ENCODE data around the gene MOAP1.
A peak's percentile ranks its signal among the peaks of the same experiment; 100 is the strongest.
"Not testable (repeated sequence)": the region's sequence is repeated elsewhere in the genome, so short reads cannot be mapped to it uniquely, and the experiment has no call there.

MOAP1 gene

GRCh38 chr14:93184391-93185348 lies at the start of gene MOAP1, which contains the start of gene LYSET:
Gene MOAP1, minus strand, starts transcription at chr14:93184897. Its CDS starts 655 bp downstream, at chr14:93184242.
Gene LYSET, plus strand, starts transcription at chr14:93185317. Its CDS starts 89 bp downstream, at chr14:93185406.
- peak; percentile 94 for DNase-seq (ENCODE audit: low spot score)

GRCh38 chr14:93233078-93233477 lies 48.4 kb upstream of the MOAP1 start:
- not testable (repeated sequence) for DNase-seq (ENCODE audit: low spot score)

- peak; percentile 33 for DNase-seq (ENCODE audit: low spot score)
Observed at GRCh38 chr14:93232159-93232558, 47.5 kb upstream of the MOAP1 start.

GRCh38 chr14:93231129-93231979 lies 46.7 kb upstream of the MOAP1 start:
- peak; percentile 52 for DNase-seq (ENCODE audit: low spot score)

DNA sequence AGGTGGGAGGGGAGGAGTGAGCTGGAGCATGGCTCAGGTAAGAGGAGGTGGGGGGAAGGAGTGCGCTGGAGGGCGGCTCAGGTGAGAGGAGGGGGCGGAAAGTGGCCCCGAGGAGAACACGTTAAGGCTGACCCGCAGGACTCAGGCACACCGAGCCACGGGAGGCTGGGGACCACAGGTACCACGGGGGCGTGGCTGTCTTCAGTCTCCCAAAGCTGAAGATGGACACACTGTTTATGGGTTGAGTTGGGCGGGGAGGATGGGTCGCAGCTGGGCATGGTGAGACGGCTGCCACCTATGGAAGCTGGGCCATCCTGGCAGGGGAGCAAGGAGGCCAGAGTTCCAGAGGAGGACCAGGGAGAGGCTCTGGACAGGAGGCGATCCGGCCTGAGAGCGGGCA lies 45.8 kb upstream of the MOAP1 start:
- DNase-seq (ENCODE audit: low spot score) = no peak

DNA sequence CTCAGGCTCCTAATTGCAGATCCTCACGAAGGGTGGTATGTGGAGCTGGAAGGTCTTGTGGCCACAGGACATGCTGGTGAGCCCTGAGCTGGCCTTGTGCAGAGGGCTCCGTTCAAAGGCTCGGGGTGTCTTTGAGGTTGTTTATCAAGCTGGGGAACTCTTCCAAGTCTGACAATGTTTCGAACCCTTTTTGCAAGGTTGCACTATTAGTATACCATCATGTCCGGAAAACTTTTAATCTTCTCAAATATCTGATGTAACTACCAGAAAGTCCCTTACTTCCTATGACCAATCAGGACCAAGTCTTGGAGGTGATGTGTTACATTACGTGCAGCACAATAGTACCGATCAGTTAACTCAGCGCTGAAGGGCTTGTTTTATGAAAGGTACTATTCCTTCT lies 43.9 kb upstream of the MOAP1 start:
- no peak for DNase-seq (ENCODE audit: low spot score)

GRCh38 chr14:93223565-93223964 lies 38.9 kb upstream of the MOAP1 start:
- DNase-seq (ENCODE audit: low spot score) = no peak

GRCh38 chr14:93220509-93220908 lies 35.8 kb upstream of the MOAP1 start:
- DNase-seq (ENCODE audit: low spot score) = no peak

DNA sequence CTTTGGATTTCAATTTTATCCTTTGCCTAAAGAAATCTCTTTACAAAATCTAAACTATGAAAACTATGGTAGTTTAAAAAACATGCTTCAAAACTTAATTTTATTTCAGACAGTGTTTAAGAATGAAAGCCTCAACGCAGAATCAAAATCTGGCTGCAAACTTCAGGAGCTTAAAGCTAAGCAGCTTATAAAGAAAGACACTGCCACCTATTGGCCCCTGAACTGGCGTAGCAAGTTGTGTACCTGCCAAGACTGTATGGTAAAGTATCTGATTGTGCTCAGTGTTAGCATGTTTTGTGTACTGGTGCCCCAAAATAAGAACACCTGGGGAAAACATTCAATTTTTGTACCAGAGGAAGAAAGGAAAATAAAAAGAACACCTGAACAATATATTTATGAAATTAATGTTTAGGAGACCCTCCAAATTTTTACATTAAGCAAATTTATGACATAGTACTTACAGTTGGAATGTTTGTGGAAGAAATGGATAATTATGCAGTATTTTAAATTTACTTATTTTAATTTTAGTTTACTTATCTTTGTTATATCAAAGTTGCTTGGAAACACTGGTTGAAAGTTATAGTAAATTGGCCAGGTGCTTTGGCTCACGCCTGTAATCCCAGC lies 34.5 kb upstream of the MOAP1 start:
- peak; percentile 59 for DNase-seq (ENCODE audit: low spot score)

- no peak for DNase-seq (ENCODE audit: low spot score)
Observed at GRCh38 chr14:93214598-93214997, 29.9 kb upstream of the MOAP1 start.

DNA sequence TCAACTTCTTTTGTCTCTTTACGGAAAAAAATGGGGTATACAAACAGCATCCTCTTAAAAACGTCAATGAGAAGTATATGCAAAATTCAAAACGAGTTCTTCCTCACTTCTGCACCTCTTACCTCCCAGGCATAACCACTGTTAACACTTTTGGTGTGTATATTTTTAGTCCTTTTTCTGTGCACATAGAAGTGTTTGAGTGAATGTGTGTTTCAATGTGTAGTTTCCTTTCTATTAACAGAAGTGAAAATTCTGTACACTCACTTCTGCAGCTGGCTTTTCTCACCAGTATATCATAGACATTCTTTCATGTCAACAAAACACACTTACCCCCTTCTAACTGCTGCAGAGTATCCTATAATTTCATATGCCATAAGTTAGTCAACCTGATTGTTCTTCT lies 27.7 kb upstream of the MOAP1 start:
- no peak for DNase-seq (ENCODE audit: low spot score)

DNA sequence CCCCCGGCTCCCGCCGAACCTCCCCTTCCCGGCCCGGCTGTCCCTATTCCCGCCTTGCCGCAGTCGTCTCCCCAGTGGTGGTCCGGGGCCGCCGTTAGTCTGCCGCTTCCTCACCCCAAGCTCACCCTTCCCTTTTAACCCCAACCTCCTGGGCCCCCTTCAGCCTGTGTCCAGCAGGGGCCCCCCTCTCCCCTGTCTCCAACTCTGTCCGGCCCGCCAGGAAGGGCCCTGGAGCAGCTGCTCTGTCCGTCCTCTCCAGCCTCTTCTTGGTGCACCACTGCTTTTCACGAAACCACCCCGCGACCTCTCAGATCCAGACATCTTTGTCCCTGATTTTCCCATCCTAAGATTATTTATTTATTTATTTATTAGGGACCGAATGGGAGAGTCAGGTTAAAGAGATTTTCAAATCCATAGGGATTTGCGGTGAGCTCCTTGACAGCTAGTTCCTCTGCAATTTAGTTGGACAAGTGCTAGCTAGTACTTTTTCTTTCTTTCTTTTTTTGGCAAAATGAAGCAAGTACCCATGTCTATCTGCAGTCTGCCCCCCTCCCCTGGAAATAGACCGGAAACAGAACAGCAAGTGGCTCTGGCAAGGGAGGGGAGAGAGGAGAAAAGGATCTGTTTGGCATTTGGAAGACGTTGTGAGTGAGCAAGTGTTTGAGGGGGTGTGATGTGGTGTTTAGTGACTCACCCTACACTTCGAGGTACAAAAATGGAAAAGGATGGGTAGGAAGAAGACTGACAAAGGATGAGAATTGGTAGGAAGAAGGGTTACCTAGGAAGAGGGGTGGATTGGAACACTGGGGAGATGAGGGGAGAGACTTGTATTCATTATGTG lies 23.0 kb upstream of the MOAP1 start:
- DNase-seq (ENCODE audit: low spot score) = peak; percentile 70

GRCh38 chr14:93206793-93207467 lies 22.2 kb upstream of the MOAP1 start, which contains the start of the genes GON7 and UBR7:
Gene GON7, minus strand, starts transcription at chr14:93207065. Its CDS starts 28 bp downstream, at chr14:93207037.
Gene UBR7, plus strand, starts transcription at chr14:93207256. Its CDS starts 36 bp downstream, at chr14:93207292.
- peak; percentile 96 for DNase-seq (ENCODE audit: low spot score)

- no peak for DNase-seq (ENCODE audit: low spot score)
Observed at GRCh38 chr14:93201155-93201704, 16.5 kb upstream of the MOAP1 start.

- no peak for DNase-seq (ENCODE audit: low spot score)
Observed at GRCh38 chr14:93200553-93200952, 15.9 kb upstream of the MOAP1 start.

GRCh38 chr14:93199031-93199430 lies 14.3 kb upstream of the MOAP1 start:
- DNase-seq (ENCODE audit: low spot score) = no peak

GRCh38 chr14:93195316-93195999 lies 10.8 kb upstream of the MOAP1 start:
- DNase-seq (ENCODE audit: low spot score) = no peak

GRCh38 chr14:93186956-93187355 lies 2.3 kb upstream of the MOAP1 start:
- DNase-seq (ENCODE audit: low spot score) = no peak

DNA sequence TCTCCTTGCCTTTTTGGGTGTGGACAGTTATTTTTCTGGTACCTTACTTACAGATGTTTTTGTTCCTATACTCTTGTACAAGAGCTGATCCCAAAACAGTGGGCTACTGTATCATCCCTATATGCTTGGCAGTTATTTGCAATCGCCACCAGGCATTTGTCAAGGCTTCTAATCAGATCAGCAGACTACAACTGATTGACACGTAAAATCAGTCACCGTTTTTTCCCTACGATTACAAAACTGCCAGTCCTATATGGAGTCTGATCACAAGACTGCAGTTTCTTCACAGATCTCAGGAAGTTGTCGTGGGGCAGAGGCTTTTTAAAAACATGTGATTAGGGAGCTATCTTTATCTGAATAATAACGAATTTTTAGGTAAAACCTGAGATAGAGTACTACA lies 1.8 kb upstream of the MOAP1 start:
- no peak for DNase-seq (ENCODE audit: low spot score)

- DNase-seq (ENCODE audit: low spot score) = no peak
Observed at GRCh38 chr14:93185349-93185720, 638 bp upstream of the MOAP1 start.
